Glomerular endothelial cell (primary cell): ENCODE data around the gene THSD4. TPM values are rescaled to one million over a fixed set of nuclear protein-coding genes. Genes with fewer than 3 reads are reported as not detected.

Experiments
- DNase-seq: peaks from one replicate; pipeline ENCODE4 v3.0.0-alpha.2; 2011; ENCODE audit warnings: low read depth, low spot score; ENCODE audit errors: extremely low read depth
- total RNA-seq: library from RNA; depleted of rRNA; stranded (reverse); fragments of >200 nt; gene quantifications from 2 replicates; pipeline ENCODE4 v1.2.3, GENCODE V29; 2015

Gene THSD4
- 110 and 134 TPM in 2 replicates for total RNA-seq

DNA sequence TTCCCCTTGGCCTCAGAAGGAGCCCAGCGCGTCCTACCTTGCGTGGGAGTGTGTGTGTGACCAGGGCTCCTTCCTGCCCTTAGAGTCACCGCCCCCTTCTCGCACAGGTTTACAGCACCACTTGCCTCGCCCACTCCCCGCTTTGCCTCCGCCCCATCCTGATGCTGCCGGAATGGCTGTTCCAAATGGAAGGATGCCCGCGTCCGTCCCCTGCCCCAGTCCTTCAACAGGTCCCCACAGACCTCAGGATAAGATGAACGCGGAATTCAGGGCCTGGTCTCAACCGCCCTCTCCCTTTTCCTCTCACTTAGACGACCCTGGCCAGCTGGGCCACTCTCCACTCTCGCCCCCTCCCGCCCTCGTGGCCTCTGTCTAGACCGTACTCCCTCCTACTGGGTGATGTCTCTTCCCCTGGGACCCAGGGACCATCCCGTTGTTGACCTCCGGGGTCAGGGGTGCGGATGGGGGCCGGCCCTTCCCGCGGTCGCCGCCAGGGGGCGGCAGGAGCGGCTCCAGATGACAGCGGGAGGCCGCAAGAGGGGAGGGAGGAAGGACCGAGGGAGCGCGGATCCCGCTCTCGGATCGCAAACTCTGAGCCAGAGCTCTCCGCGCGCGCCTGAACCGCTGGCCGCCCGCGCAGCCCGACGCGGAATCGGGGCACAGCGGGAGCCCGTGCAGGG is at the start of gene THSD4:
THSD4 (plus strand) TSS at position 585 of the 680 bp plus-strand sequence.
- DNase-seq, result no peak

- DNase-seq, result no peak
These were observed 48.3 kb upstream of the THSD4 start for GRCh38 chr15:71066983-71067382.

GRCh38 chr15:71069693-71070092 is 45.6 kb upstream of the THSD4 start:
- DNase-seq, result no peak

GRCh38 chr15:71071529-71071928 is 43.7 kb upstream of the THSD4 start:
- no peak for DNase-seq

GRCh38 chr15:71072423-71072822 is 42.8 kb upstream of the THSD4 start:
- DNase-seq, result no peak

DNA sequence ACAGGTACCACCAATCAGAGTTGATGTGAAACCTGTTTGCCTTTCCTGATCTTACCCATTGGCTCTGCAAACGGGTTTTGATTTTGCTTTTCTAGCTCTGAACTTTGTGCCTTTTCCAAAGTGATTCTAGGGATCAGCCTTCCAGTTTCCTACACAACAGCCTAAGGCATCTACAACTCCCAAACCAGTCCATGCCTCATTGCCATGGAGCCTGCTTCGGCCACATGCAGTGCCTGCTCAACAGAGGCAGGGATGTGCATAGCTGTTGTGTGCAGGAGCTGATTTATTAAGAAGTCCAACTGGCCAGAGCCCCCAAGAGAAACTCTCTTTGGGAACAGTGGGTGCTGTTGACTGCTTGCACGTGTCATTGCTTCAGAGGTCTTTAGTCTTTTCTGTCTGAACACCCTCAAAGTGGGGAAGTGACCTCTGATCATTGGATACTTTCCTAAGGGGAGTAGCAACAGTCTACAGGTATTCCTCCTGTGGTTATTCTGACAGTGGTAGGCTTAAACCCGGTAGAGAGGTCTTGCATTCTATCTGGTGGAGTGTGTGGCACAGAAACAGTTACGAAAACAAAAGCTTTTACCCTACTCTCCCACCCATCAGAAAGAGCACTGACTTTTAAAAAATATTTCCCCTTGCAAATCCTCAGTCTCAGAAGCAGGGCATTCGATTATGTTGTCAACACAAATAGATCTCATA is 36.6 kb upstream of the THSD4 start:
- no peak for DNase-seq

GRCh38 chr15:71079208-71080044 is 35.8 kb upstream of the THSD4 start:
- no peak for DNase-seq

DNA sequence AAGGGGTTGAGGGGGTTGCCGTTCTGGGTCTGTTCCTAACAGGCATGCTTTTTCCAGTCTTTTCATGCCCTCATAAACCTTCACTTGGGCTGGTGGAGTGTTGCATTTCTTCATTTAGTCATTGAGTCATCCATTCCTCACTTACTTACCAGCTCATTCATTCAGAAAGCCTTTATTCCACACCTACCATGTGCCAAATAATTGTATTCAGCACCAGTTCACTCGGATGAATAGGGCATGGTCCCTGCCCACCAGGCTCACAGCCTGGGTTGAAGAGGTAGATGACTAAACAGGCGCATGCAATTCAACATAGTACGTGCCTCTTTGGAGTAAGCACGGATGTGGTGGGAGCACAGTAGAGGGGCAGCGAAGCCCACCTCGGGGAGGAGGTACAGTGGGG is 35.1 kb upstream of the THSD4 start:
- DNase-seq, result no peak

GRCh38 chr15:71080705-71081104 is 34.6 kb upstream of the THSD4 start:
- no peak for DNase-seq

- no peak for DNase-seq
These were observed 32.5 kb upstream of the THSD4 start for GRCh38 chr15:71082803-71083202.

DNA sequence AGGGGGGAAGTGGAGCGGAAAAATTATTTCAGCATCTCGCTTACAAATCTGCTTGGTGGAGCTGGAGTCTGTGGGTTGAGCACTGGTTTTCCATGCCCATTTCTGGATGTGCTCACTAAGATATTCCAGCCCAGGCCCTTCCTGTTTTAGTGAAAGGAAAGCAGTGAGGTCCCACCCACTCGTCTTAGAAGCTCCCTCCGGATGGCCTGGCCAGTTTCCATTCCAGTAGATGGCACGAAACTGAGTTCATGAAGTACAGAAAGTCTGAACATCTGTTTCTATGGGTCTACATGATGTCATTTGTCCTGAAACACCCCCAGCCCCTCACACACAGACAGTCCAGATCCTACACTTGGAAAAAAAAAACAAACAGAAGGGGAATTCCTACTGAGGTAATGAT is 31.9 kb upstream of the THSD4 start:
- DNase-seq, result no peak

DNA sequence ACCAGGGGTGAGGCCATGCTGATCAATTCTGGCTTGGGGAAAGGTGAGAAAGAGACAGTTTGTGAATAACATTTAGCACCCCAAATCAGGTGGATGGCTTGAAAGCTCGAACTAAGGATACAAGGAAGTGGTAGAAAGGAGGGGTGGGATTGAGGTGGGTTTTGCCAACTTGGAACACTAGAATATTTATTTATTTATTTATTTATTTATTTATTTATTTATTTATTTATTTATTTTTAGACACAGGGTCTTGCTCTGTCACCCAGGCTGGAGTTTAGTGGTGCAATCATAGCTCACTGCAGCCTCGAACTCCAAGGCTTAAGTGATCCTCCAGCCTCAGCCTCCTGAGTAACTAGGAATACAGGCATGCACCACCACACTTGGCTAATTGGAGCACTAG is 31.0 kb upstream of the THSD4 start:
- DNase-seq, result no peak

DNA sequence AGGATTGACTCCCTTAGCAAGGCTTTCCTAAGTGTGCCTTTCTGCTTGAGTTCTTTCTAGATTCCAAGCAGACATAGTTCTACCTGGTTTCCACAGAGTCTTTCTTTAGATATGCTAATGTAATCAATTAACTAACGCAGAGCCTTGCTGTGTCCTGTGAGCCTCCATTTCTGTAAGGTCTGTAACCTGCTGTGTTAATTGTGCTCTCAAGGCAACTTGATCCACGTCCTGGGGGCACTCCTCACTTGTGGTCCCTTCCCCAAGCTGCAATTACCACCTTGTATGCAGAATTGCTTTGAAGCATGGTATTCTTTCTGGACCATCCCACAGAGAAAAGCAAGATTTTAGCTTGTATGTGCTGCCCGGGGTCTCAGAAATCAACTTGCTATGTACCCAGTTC is 29.5 kb upstream of the THSD4 start:
- DNase-seq, result no peak

DNA sequence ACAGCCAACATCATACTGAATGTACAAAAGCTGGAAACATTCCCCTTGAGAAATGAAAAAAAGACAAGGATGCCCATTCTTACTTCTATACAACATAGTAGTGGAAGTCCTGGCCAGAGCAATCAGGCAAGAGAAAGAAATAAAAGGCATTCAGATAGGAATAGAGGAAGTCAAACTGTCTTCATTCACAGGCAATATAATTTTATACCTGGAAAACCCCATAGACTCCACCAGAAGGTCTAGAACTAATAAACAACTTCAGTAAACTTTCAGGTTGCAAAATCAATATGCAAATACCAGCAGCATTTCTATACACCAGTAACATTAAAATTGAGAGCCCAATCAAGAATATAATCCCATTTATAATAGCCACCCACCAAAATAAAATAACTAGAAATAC is 27.1 kb upstream of the THSD4 start:
- DNase-seq, result no peak

DNA sequence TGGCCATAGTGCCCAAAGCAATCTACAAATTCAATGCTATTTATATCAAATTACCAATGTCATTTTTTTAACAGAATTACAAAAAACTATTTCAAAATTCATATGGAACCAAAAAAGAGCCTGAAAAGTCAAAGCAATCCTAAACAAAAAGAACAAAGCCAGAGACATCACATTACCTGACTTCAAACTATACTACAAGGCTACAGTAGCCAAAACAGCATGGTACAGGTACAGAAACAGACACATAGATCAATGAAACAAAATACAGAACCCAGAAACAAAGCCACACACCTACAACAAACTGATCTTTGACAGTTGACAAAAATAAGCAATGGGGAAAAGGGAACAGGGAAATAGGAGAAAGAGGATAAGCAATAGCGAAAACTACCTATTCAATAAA is 26.6 kb upstream of the THSD4 start:
- DNase-seq, result no peak

DNA sequence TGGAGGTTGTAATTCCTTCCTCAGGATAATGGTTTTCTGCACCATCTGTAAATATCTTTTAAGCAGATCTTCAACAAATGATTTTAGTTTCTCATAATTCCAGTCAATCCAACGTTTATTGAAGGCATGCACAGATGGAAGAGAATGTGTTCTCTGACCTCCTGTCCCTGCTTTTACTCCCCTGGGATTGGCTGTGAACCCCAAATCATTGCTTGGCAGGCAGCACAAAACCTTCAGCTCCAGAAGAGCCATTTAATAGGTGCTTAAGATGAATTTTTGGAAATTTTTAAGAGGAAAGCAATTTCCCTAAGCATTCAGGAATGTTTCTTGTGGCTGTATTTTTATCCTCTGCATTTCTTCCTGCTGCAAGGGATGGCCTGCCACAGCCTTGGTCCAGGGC is 25.5 kb upstream of the THSD4 start:
- DNase-seq, result no peak

GRCh38 chr15:71091601-71092000 is 23.7 kb upstream of the THSD4 start:
- DNase-seq, result no peak

GRCh38 chr15:71092056-71092600 is 23.1 kb upstream of the THSD4 start:
- no peak for DNase-seq

DNA sequence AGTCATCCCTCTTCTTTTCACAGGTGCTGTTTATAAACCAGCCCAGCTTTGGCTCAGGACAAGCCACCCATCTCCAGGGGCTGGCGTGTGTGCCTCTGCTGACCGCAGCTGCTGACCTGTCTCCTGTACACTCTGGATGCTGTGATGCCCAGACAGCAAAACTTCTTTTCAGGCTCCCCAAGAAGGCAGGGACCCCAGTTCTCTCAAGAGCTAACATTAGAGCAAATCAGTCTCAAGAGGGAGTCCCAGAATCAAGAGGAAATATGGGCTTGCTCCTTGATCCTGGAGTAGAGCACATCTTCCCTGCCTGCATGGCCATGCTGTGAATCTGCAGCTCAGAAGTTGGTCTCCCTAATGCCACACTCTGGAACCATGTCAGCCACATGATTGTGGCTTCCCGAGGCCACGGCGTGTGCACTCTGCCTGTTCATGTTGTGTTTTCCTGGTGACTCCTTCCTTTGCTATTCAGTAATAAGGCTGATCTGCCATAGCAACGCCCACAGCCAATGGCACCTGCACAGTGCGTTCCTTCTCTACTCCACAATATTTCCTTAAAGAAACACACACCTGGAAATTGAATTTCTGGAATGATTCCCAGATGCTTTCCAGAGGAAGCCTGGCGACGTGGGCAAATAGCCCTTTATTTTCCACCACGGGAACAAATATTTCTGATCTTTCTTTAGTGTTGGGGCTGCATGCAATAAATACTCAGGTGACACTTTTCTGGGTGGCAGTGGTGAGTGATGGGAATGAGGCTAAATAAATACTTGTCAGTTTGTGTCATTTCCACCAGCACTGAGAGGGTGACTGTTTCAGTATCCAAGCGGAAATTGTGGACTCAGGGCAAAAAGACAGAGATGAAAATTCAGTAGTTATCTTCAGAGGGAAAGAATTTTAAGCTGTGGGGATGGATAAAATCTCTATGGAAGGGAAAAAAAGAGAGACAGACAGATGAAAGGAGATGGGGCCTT is 21.9 kb upstream of the THSD4 start:
- no peak for DNase-seq

GRCh38 chr15:71094137-71094536 is 21.1 kb upstream of the THSD4 start:
- no peak for DNase-seq
